ENCODE data around the gene BTF3. TPM values are rescaled to one million over a fixed set of nuclear protein-coding genes. Genes with fewer than 3 reads are reported as not detected.
"Not testable (repeated sequence)": the region's sequence is repeated elsewhere in the genome, so short reads cannot be mapped to it uniquely, and the experiment has no call there.

Gene BTF3
- total RNA-seq, 4 donors from 2014 or later: 361 to 435 (median 392) TPM

DNA sequence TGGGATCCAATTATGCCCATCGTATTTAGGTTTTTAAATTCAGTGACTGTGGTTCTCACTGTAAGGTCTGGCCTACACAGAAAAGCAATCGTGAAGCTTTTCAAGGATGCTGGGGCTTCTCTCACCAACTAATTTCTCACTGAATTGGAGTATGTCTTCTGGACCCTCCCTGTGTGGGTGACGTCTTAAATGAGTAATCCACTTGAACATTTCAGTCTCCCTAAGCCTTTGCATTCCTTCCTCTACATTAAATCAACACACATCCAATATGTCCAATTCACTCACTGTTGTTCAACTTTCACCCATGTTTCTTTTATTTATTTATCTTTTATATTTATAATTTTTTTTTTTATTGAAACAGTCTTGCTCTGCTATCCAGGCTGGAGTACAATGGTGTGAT, 12.5 kb upstream of the BTF3 start:
- no peaks in the 10 kb centered on the region for H3K4me1 ChIP-seq
- 85 to 87% methylated on average over 3 of the region's 3 CpGs for WGBS, 2 donors
- TF ChIP-seq, protein P1, sequence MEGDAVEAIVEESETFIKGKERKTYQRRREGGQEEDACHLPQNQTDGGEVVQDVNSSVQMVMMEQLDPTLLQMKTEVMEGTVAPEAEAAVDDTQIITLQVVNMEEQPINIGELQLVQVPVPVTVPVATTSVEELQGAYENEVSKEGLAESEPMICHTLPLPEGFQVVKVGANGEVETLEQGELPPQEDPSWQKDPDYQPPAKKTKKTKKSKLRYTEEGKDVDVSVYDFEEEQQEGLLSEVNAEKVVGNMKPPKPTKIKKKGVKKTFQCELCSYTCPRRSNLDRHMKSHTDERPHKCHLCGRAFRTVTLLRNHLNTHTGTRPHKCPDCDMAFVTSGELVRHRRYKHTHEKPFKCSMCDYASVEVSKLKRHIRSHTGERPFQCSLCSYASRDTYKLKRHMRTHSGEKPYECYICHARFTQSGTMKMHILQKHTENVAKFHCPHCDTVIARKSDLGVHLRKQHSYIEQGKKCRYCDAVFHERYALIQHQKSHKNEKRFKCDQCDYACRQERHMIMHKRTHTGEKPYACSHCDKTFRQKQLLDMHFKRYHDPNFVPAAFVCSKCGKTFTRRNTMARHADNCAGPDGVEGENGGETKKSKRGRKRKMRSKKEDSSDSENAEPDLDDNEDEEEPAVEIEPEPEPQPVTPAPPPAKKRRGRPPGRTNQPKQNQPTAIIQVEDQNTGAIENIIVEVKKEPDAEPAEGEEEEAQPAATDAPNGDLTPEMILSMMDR (IDR thresholded peaks at IDR 0.05): no peak
- TF ChIP-seq EP300 (IDR thresholded peaks at IDR 0.05): no peak
- H3K27me3 ChIP-seq: peaks cover 0 to 7% of the 10 kb centered on the region in 2 donors
- DNase-seq (ENCODE audit: low spot score in 2 of 2): no peak
- H3K4me3 ChIP-seq: no peak overlapping the region
- H3K36me3 ChIP-seq: no peaks in the 10 kb centered on the region
- H3K27ac ChIP-seq: no peak overlapping the region
- H3K9me3 ChIP-seq: no peaks in the 10 kb centered on the region

DNA sequence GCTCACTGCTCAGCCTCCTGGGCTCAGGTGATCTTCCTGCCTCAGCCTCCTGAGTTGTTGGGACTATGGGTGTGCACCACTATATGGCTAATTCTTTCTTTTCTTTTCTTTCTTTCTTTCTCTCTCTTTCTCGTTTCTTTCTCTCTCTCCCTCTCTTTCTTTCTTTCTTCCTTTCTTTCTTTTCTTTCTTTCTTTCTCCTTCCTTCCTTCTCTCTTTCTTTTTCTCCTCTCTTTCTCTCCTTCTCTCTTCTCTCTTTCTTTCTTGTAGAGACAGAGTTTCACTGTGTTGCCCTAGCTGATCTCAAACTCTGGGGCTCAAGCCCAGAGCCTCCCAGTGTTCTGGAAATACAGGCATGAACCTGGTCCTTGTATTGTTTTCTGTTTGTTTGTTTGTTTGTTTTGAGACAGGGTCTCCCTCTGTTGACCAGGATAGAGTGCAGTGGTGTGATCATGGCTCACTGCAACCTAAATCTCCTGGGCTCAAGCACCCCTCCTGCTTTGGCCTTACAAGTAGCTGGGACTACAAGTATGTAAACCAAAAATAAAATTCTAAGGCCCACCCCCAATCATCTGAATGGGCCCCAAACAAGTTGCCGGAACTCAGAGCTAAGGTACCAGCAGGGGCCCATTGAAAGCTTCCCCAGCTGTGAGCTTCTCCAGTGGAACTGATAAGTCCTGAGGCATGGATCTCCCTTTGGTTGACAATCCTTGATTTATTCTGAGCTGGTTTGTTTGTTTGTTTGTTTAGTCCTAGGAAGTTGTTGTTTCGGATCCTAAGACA, 11.9 kb upstream of the BTF3 start:
- no peak overlapping the region for H3K27ac ChIP-seq
- TF ChIP-seq EP300 (IDR thresholded peaks at IDR 0.05) (no peak), POLR2A (IDR thresholded peaks at IDR 0.05) (no peak)
- TF ChIP-seq, protein P1 (IDR thresholded peaks at IDR 0.05): no peak
- DNase-seq (ENCODE audit: low spot score in 2 of 2): no peak
- 69 to 70% methylated on average over 3 of the region's 3 CpGs for WGBS, 2 donors
- no peaks in the 10 kb centered on the region for H3K4me1 ChIP-seq
- no peaks in the 10 kb centered on the region for H3K9me3 ChIP-seq
- no peaks in the 10 kb centered on the region for H3K36me3 ChIP-seq
- H3K4me3 ChIP-seq: no peak overlapping the region
- peaks cover 0 to 7% of the 10 kb centered on the region in 2 donors for H3K27me3 ChIP-seq

DNA sequence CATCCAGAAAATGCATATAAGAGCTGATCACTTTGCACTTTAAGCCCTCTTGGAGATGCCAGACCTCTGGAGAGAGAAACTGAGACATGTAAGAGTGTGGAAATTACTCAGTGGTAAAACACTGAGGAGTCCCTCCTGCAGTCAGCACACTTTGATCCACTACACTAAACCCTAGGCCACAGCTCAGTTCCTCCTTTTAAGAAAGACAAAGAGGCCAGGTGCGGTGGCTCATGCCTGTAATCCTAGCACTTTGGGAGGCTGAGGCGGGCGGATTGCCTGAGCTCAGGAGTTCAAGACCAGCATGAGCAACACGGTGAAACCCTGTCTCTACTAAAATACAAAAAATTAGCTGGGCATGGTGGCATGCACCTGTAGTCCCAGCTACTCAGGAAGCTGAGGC, 11.0 kb upstream of the BTF3 start:
- H3K9me3 ChIP-seq; H3K4me1 ChIP-seq; DNase-seq (ENCODE audit: low spot score in 2 of 2); H3K4me3 ChIP-seq; H3K27me3 ChIP-seq; H3K27ac ChIP-seq; H3K36me3 ChIP-seq: not testable (repeated sequence)
- 71 to 77% methylated on average over 4 of the region's 4 CpGs for WGBS, 2 donors

DNA sequence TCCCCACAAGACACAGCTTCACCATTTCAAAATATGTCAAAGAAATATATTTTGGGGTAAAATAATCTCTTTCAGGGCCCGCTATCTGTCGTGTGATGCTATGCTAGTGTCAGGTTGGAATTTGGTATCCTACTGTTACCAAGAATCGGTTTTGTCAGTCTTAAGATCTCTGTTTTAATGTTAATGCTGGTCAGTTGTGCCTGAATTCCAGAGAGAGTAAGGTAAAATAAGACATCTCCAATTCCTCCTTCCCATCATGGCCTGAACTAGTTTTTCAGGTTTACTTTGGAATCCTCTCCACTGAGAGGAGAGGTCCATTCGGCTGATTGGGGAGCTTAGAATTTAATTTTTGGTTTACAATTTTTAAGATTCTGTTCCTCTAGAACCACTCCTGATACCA, 10.4 kb upstream of the BTF3 start:
- H3K36me3 ChIP-seq: no peaks in the 10 kb centered on the region
- no peak overlapping the region for H3K27ac ChIP-seq
- TF ChIP-seq EP300 (IDR thresholded peaks at IDR 0.05) (no peak), POLR2A (IDR thresholded peaks at IDR 0.05) (no peak)
- TF ChIP-seq, protein P1 (IDR thresholded peaks at IDR 0.05): no peak
- H3K27me3 ChIP-seq: peaks cover 0 to 7% of the 10 kb centered on the region in 2 donors
- whole genome bisulfite sequencing, 2 donors: 73 to 75% methylated on average over 4 of the region's 4 CpGs
- H3K4me1 ChIP-seq: no peaks in the 10 kb centered on the region
- DNase-seq (ENCODE audit: low spot score in 2 of 2): no peak
- H3K4me3 ChIP-seq: no peak overlapping the region
- no peaks in the 10 kb centered on the region for H3K9me3 ChIP-seq

DNA sequence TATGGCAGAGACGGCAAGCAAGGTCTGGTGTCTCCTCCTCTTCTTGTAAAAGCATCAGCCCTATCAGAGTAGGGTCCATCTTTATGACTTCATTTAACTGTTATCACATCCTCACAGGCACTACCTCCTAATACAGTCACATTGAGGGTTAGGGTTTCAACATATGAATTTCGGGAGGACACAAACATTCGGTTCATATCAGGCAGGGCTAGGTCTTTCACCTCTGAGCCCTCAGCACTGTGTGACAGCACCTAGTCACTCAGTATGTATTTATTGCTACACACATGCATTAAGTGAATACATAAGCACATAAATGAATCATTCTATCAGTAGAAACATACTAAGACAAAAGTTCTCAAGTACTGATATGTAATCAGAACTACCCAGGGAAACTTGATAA, 9.4 kb upstream of the BTF3 start:
- Histone ChIP-seq H3K27me3 (peaks cover 0 to 7% of the 10 kb centered on the region in 2 donors), H3K9me3 (no peaks in the 10 kb centered on the region), H3K36me3 (no peaks in the 10 kb centered on the region), H3K4me1 (no peaks in the 10 kb centered on the region), H3K4me3 (no peak overlapping the region), H3K27ac (no peak overlapping the region)
- DNase-seq (ENCODE audit: low spot score in 2 of 2): no peak
- TF ChIP-seq EP300 (IDR thresholded peaks at IDR 0.05): no peak
- TF ChIP-seq POLR2A (IDR thresholded peaks at IDR 0.05): no peak
- TF ChIP-seq, protein P1 (IDR thresholded peaks at IDR 0.05): no peak
- 90 to 93% methylated on average over 3 of the region's 3 CpGs for WGBS, 2 donors
